PC-9 (cell line): ENCODE results near the gene F7.

Source experiments
- CTCF ChIP-seq: fragments of 200-600 bp; sonication (generic); conservative IDR thresholded peaks from 2 replicates; pipeline ENCODE4 v1.6.1; 2017; ENCODE audit warnings: mixed run types, antibody characterized with exemption, mild to moderate bottlenecking, moderate library complexity
- EZH2 ChIP-seq: fragments of 200-600 bp; sonication (generic); IDR thresholded peaks from 2 replicates; pipeline ENCODE4 v1.8.0; 2017; ENCODE audit warnings: antibody characterized with exemption, low read depth

GRCh38 chr13:113116206-113116800, 10.7 kb downstream of the F7 start:
- TF ChIP-seq CTCF (no peak), EZH2 (no peak)
